IMR-90 (cell line): ENCODE measurements around the gene DYNLL2. TPM values are rescaled to one million over a fixed set of nuclear protein-coding genes. Genes with fewer than 3 reads are reported as not detected.

ENCODE experiments used
- ATAC-seq: fragments of 200-7000 bp; cut with Tn5 transposase; 2 replicates; pipeline ENCODE4 v1.9.1; 2020; ENCODE audit warnings: low read depth, mild to moderate bottlenecking, moderate library complexity
- BruUV-seq: library from RNA; stranded (reverse); fragments of 400-500 nt; replicated peaks from 2 replicates; lab custom pipeline; 2021; lab: Mats Ljungman, UMichigan
- CTCF ChIA-PET: fragments of 300-600 bp; formaldehyde crosslinking; extraction: SDS; loops from one replicate; lab custom pipeline; 2021; ENCODE audit warnings: antibody characterized with exemption; lab: Yijun Ruan, JAX
- POLR2A ChIA-PET: fragments of 300-600 bp; sonication (Branson Sonifier 250); formaldehyde crosslinking; loops from one replicate; lab custom pipeline; 2022; ENCODE audit warnings: antibody characterized with exemption; ENCODE audit not compliant: unreplicated experiment; lab: Charles Lee
- DNase-seq: peaks from one replicate; pipeline ENCODE4 v3.0.0; 2013
- H2AFZ ChIP-seq: replicated peaks from 2 replicates; pipeline ENCODE3; 2013; ENCODE audit warnings: low read length, mild to moderate bottlenecking; ENCODE audit not compliant: poor library complexity
- H2AK5ac ChIP-seq: 2 replicates; pipeline ENCODE4 v1.6.1; 2013; ENCODE audit warnings: low read depth, low read length, inconsistent platforms
- H2AK9ac ChIP-seq: replicated peaks from 2 replicates; pipeline ENCODE3; 2013; ENCODE audit warnings: mild to moderate bottlenecking, low read depth, low read length, moderate library complexity; ENCODE audit not compliant: poor library complexity
- H2BK120ac ChIP-seq: 2 replicates; pipeline ENCODE4 v1.6.1; 2013; ENCODE audit warnings: low read depth, low read length, inconsistent platforms
- H2BK15ac ChIP-seq: 3 replicates; pipeline ENCODE4 v1.6.1; 2013; ENCODE audit warnings: low read depth, low read length, inconsistent platforms
- H2BK20ac ChIP-seq: 2 replicates; pipeline ENCODE4 v1.6.1; 2013; ENCODE audit warnings: low read depth, mild to moderate bottlenecking, inconsistent platforms, low read length, moderate library complexity
- H2BK5ac ChIP-seq: 2 replicates; pipeline ENCODE4 v1.6.1; 2013; ENCODE audit warnings: mild to moderate bottlenecking, low read depth, low read length, inconsistent platforms; ENCODE audit not compliant: poor library complexity, severe bottlenecking
- H3K14ac ChIP-seq: replicated peaks from 2 replicates; pipeline ENCODE4 v1.6.1; 2013; ENCODE audit warnings: low read depth, low read length, inconsistent platforms
- H3K18ac ChIP-seq: 2 replicates; pipeline ENCODE4 v1.6.1; 2013; ENCODE audit warnings: low read depth, low read length, control low read depth
- H3K23ac ChIP-seq: 2 replicates; pipeline ENCODE4 v1.6.1; 2013; ENCODE audit warnings: low read depth, low read length, inconsistent platforms
- H3K27ac ChIP-seq: 2 replicates; pipeline ENCODE4 v1.5.1; 2013; ENCODE audit warnings: mild to moderate bottlenecking, control low read depth, low read length; ENCODE audit not compliant: insufficient read depth
- H3K27me3 ChIP-seq: 2 replicates; pipeline ENCODE4 v1.6.1; 2013; ENCODE audit warnings: low read length; ENCODE audit not compliant: control insufficient read depth, insufficient read depth
- H3K36me3 ChIP-seq: 2 replicates; pipeline ENCODE4 v1.6.1; 2013; ENCODE audit warnings: low read length, mixed read lengths; ENCODE audit not compliant: control insufficient read depth, insufficient read depth
- H3K4ac ChIP-seq: 2 replicates; pipeline ENCODE4 v1.6.1; 2013; ENCODE audit warnings: low read depth, low read length, inconsistent platforms
- H3K4me1 ChIP-seq: 2 replicates; pipeline ENCODE4 v1.6.1; 2013; ENCODE audit warnings: low read length, mixed read lengths; ENCODE audit not compliant: control insufficient read depth, insufficient read depth
- H3K4me2 ChIP-seq: 2 replicates; pipeline ENCODE4 v1.6.1; 2013; ENCODE audit warnings: low read depth, mild to moderate bottlenecking, control low read depth, low read length, moderate library complexity
- H3K4me3 ChIP-seq: 2 replicates; pipeline ENCODE4 v1.5.1; 2013; ENCODE audit warnings: low read depth, mild to moderate bottlenecking, control low read depth, low read length, moderate library complexity; ENCODE audit not compliant: insufficient read depth
- H3K56ac ChIP-seq: 2 replicates; pipeline ENCODE4 v1.6.1; 2013; ENCODE audit warnings: low read length, inconsistent platforms; ENCODE audit not compliant: insufficient read depth; ENCODE audit errors: extremely low read depth
- H3K79me1 ChIP-seq, 2 experiments: 2 replicates each; pipeline ENCODE4 v1.6.1; 2013; ENCODE audit warnings: low read length in 2 of 2, inconsistent platforms in 1 of 2, low read depth in 1 of 2
- H3K9ac ChIP-seq: 2 replicates; pipeline ENCODE4 v1.6.1; 2013; ENCODE audit warnings: low read depth, low read length, control low read depth
- H3K9me1 ChIP-seq: 2 replicates; pipeline ENCODE4 v1.6.1; 2013; ENCODE audit warnings: low read length, inconsistent platforms; ENCODE audit not compliant: insufficient read depth
- H3K9me3 ChIP-seq: 2 replicates; pipeline ENCODE4 v1.6.1; 2013; ENCODE audit warnings: low read length; ENCODE audit not compliant: control insufficient read depth, insufficient read depth
- H4K20me1 ChIP-seq: 2 replicates; pipeline ENCODE4 v1.6.1; 2013; ENCODE audit warnings: low read length, inconsistent platforms; ENCODE audit not compliant: insufficient read depth
- H4K5ac ChIP-seq: 2 replicates; pipeline ENCODE4 v1.6.1; 2013; ENCODE audit warnings: mild to moderate bottlenecking, low read depth, low read length, control low read depth
- H4K8ac ChIP-seq, 2 experiments: 2 replicates each; pipeline ENCODE4 v1.6.1; 2013; ENCODE audit warnings: low read depth in 2 of 2, low read length in 2 of 2, control low read depth in 1 of 2, inconsistent platforms in 1 of 2
- H4K91ac ChIP-seq: 2 replicates; pipeline ENCODE4 v1.6.1; 2013; ENCODE audit warnings: low read depth, low read length, inconsistent platforms; ENCODE audit not compliant: insufficient read depth
- BHLHE40 ChIP-seq: fragments of 150-350 bp; IDR thresholded peaks from 2 replicates; pipeline ENCODE4 v1.6.1; 2016; ENCODE audit warnings: mild to moderate bottlenecking, low read depth, low read length
- CEBPB ChIP-seq: IDR thresholded peaks from 2 replicates; pipeline ENCODE4 v1.6.1; 2012; ENCODE audit warnings: low read depth, low read length, improper control_type of control experiment
- CTCF ChIP-seq: conservative IDR thresholded peaks from 2 replicates; pipeline ENCODE4 v1.5.1; 2012; ENCODE audit warnings: mild to moderate bottlenecking, low read depth, low read length, improper control_type of control experiment
- ELK1 ChIP-seq: fragments of 150-350 bp; IDR thresholded peaks from 2 replicates; pipeline ENCODE4 v1.6.1; 2016; ENCODE audit warnings: low read depth, mild to moderate bottlenecking, low read length, moderate library complexity, borderline replicate concordance
- FOS ChIP-seq: fragments of 150-350 bp; IDR thresholded peaks from 2 replicates; pipeline ENCODE4 v1.6.1; 2016; ENCODE audit warnings: low read depth, low read length
- MAZ ChIP-seq: IDR thresholded peaks from 2 replicates; pipeline ENCODE4 v1.6.1; 2012; ENCODE audit warnings: low read depth, mild to moderate bottlenecking, low read length, improper control_type of control experiment, moderate library complexity, borderline replicate concordance
- MXI1 ChIP-seq: IDR thresholded peaks from 2 replicates; pipeline ENCODE4 v1.6.1; 2012; ENCODE audit warnings: low read depth, mild to moderate bottlenecking, low read length, moderate library complexity, borderline replicate concordance
- NFE2L2 ChIP-seq: fragments of 150-350 bp; IDR thresholded peaks from 2 replicates; pipeline ENCODE4 v1.6.1; 2016; ENCODE audit warnings: low read depth, mild to moderate bottlenecking, low read length
- POLR2A ChIP-seq: IDR thresholded peaks from 2 replicates; pipeline ENCODE4 v1.6.1; 2012; ENCODE audit warnings: mild to moderate bottlenecking, low read depth, low read length
- RAD21 ChIP-seq: IDR thresholded peaks from 2 replicates; pipeline ENCODE4 v1.6.1; 2012; ENCODE audit warnings: low read length, improper control_type of control experiment
- RCOR1 ChIP-seq: IDR thresholded peaks from 2 replicates; pipeline ENCODE4 v1.6.1; 2012; ENCODE audit warnings: mild to moderate bottlenecking, low read length, improper control_type of control experiment; ENCODE audit not compliant: insufficient replicate concordance
- RFX5 ChIP-seq: IDR thresholded peaks from 2 replicates; pipeline ENCODE4 v1.8.0; 2012; ENCODE audit warnings: low read depth, mild to moderate bottlenecking, low read length, moderate library complexity
- WGBS, 2 experiments: methylation state at CpG; one replicate each; pipeline versions ENCODE4 v1.1.5 to v1.1.7; 2013; ENCODE audit warnings: missing lambda C conversion rate in 2 of 2; ENCODE audit not compliant: insufficient read length in 1 of 2; ENCODE audit errors: extremely low coverage in 2 of 2; 5-methylcytosine and 5-hydroxymethylcytosine counted together
- dilution Hi-C: fragments of 300-500 bp; cut with HindIII; formaldehyde crosslinking; loops from one replicate; pipeline ENCODE4 v1.14.3; 2018; ENCODE audit warnings: low sequenced_read_pairs; ENCODE audit not compliant: unreplicated experiment
- in situ Hi-C: fragments of 300-500 bp; cut with MboI; formaldehyde crosslinking; loops from 3 replicates; pipeline ENCODE4 v1.14.3; 2019; ENCODE audit warnings: low sequenced_read_pairs, inconsistent platforms, mixed read lengths
- intact Hi-C: fragments of 100-400 bp; cut with micrococcal nuclease; formaldehyde crosslinking; loops from 2 replicates; pipeline ENCODE4 v1.10.0; 2022
- polyA plus RNA-seq, 3 experiments: library from polyadenylated mRNA; depleted of rRNA; stranded (reverse); fragments of >200 nt; gene quantifications; 2 replicates each; pipeline ENCODE4 v1.2.3, GENCODE V29; 2012; ENCODE audit warnings: low replicate concordance in 1 of 3
- total RNA-seq: library from RNA; depleted of rRNA; stranded (reverse); fragments of >200 nt; gene quantifications from 2 replicates; pipeline ENCODE4 v1.2.3, GENCODE V29; 2012
- TF ChIP-seq, protein P1 (sequence below): fragments of 150-350 bp; IDR thresholded peaks from 2 replicates; pipeline ENCODE4 v1.6.1; 2017; ENCODE audit warnings: mild to moderate bottlenecking, antibody characterized with exemption, low read length, low read depth

DYNLL2 gene
- total and polyA plus RNA-seq, 2 of the 4 experiments (the other 2 are of a cell fraction): 9.1 to 14.2 TPM

DNA sequence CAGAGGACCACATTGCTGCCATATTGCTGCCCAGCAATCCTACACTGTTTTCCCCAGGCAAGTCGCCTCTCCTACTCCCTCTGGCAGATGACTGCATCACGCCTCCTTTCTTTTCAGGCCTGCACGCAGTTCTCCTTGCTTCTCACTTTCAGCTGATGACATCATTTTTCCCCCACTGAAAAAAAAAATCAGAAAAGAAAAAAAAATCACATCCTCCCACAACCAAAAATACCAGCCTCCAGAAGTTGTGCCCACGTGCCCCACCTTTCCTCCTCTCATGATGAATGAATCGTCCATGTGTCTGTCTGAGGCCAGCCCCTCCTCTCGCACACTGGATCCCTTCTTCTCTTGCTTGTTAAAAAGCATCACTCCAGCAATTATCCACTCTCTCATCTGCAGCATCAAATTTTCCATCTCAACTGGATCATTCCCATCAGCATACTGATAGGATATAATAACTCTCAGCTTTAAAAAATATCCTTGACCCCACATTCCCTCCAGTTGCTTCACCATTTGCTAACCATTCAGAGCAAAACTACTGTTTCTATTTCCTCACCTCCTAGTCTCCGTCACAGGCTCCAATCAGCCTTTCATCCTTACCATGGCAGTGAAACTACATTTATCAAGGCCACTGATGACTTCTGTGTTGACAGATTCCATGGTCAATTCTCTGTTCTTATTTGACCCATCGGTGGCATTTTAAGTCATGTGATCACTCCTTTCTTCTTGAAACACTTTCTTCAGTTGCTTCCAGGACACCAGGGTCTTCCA, 30.1 kb upstream of the DYNLL2 start (continued):
- TF ChIP-seq MXI1: no peak

DNA sequence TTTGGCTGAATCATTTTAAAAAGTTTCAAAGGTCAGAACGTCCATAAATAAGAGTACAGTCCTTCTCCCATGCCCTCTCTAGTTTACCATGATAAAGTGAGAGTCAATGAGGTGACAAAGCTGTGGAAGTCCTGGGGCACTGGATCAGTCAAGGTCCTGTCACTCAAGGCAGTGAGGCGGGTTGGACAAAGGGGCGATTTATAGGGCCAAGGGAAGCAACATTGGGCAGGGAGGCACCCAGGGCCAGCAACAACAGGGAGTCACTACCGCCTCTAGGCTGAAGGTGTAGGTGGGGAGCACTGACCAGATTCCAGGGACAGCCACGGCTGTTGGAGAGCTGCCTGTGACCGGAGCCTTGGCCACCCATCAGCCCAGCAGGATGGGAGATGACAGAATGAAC, 28.6 kb upstream of the DYNLL2 start:
- H3K79me1 ChIP-seq: no peaks in the 10 kb centered on the region
- no peaks in the 10 kb centered on the region for H3K4me1 ChIP-seq
- ATAC-seq (no peak), DNase-seq (no peak)
- no TSS peak for BruUV-seq
- H4K91ac ChIP-seq: no peak overlapping the region
- no peak overlapping the region for H4K5ac ChIP-seq
- H3K36me3 ChIP-seq: no peaks in the 10 kb centered on the region
- intact Hi-C loops: no loop called here
- no peak overlapping the region for H2BK5ac ChIP-seq
- H3K4me3 ChIP-seq: no peak overlapping the region
- in situ Hi-C loops: no loop called here
- 70% methylated on average over 2 of the region's 6 CpGs; no CpG with 5 or more reads in 1 of the 2 experiments for WGBS, 2 experiments
- no peak overlapping the region for H3K27ac ChIP-seq
- no peak overlapping the region for H3K23ac ChIP-seq
- no peak overlapping the region for H3K14ac ChIP-seq
- no peaks in the 10 kb centered on the region for H4K20me1 ChIP-seq
- peaks cover 16% of the 10 kb centered on the region for H3K27me3 ChIP-seq
- no peak overlapping the region for H2AK9ac ChIP-seq
- no peak overlapping the region for H4K8ac ChIP-seq
- no peak overlapping the region for H3K18ac ChIP-seq
- ChIA-PET POLR2A (no interaction called here), CTCF (no interaction called here)
- no peaks in the 10 kb centered on the region for H3K9me3 ChIP-seq
- H3K4me2 ChIP-seq: no peak overlapping the region
- H2BK120ac ChIP-seq: no peak overlapping the region
- H2BK20ac ChIP-seq: no peak overlapping the region
- H3K56ac ChIP-seq: no peak overlapping the region
- no peak overlapping the region for H2AFZ ChIP-seq
- H3K9me1 ChIP-seq: no peaks in the 10 kb centered on the region
- no peak overlapping the region for H3K4ac ChIP-seq
- no peak overlapping the region for H2BK15ac ChIP-seq
- dilution Hi-C loops: no loop called here
- no peak overlapping the region for H2AK5ac ChIP-seq
- no peak overlapping the region for H3K9ac ChIP-seq
- TF ChIP-seq MAZ: no peak
- TF ChIP-seq MXI1: no peak
- no peak for TF ChIP-seq RCOR1
- TF ChIP-seq NFE2L2: no peak
- TF ChIP-seq, protein P1, sequence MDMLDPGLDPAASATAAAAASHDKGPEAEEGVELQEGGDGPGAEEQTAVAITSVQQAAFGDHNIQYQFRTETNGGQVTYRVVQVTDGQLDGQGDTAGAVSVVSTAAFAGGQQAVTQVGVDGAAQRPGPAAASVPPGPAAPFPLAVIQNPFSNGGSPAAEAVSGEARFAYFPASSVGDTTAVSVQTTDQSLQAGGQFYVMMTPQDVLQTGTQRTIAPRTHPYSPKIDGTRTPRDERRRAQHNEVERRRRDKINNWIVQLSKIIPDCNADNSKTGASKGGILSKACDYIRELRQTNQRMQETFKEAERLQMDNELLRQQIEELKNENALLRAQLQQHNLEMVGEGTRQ: no peak
- TF ChIP-seq BHLHE40: no peak
- TF ChIP-seq ELK1: no peak
- no peak for TF ChIP-seq RFX5
- TF ChIP-seq CTCF: no peak
- no peak for TF ChIP-seq CEBPB
- no peak for TF ChIP-seq FOS
- no peak for TF ChIP-seq POLR2A
- TF ChIP-seq RAD21: no peak
